WTC11 (cell line): ENCODE data around the gene PDE5A. TPM values are rescaled to one million over a fixed set of nuclear protein-coding genes. Genes with fewer than 3 reads are reported as not detected.

Source experiments
- ATAC-seq: fragments of 200-7000 bp; cut with Tn5 transposase; 2 replicates; pipeline ENCODE4 v1.10.0; 2021; ENCODE audit warnings: mild to moderate bottlenecking, moderate library complexity
- CTCF ChIA-PET: fragments of 300-600 bp; sonication (Branson Sonifier 250); formaldehyde crosslinking; loops from one replicate; lab custom pipeline; 2021; ENCODE audit warnings: antibody characterized with exemption; lab: Charles Lee
- POLR2A ChIA-PET: fragments of 350-600 bp; sonication (Branson Sonifier 250); formaldehyde crosslinking; loops from one replicate; lab custom pipeline; 2021; ENCODE audit warnings: antibody characterized with exemption; lab: Charles Lee
- DNase-seq: peaks from one replicate; pipeline ENCODE4 v3.0.0; 2021; ENCODE audit warnings: low spot score
- H3K27ac Mint-ChIP-seq: 2 replicates; pipeline ENCODE4 v1.8.0; 2021; ENCODE audit warnings: mixed read lengths
- H3K27me3 Mint-ChIP-seq: 2 replicates; pipeline ENCODE4 v1.8.0; 2021; ENCODE audit warnings: low read depth, mild to moderate bottlenecking, moderate library complexity, mixed read lengths
- H3K36me3 Mint-ChIP-seq: 2 replicates; pipeline ENCODE4 v1.8.0; 2021; ENCODE audit warnings: mixed read lengths
- H3K4me1 Mint-ChIP-seq: 2 replicates; pipeline ENCODE4 v1.8.0; 2022; ENCODE audit warnings: mixed read lengths
- H3K4me3 Mint-ChIP-seq: 2 replicates; pipeline ENCODE4 v1.8.0; 2021; ENCODE audit warnings: mild to moderate bottlenecking, moderate library complexity, mixed read lengths
- H3K9me3 Mint-ChIP-seq: 2 replicates; pipeline ENCODE4 v1.8.0; 2021; ENCODE audit warnings: mixed read lengths
- AR ChIP-seq: fragments of 250-450 bp; sonication (Bioruptor Pico); IDR thresholded peaks from 2 replicates; pipeline ENCODE4 v1.9.0; 2021; ENCODE audit warnings: mild to moderate bottlenecking
- ATF3 ChIP-seq: sonication (generic); formaldehyde crosslinking; conservative IDR thresholded peaks from 2 replicates; pipeline ENCODE4 v1.8.1; 2022; ENCODE audit warnings: mild to moderate bottlenecking, missing genetic modification reagents
- E2F1 ChIP-seq: sonication (generic); formaldehyde crosslinking; IDR thresholded peaks from 2 replicates; pipeline ENCODE4 v1.8.0; 2022; ENCODE audit warnings: mild to moderate bottlenecking, missing genetic modification reagents
- FOXK1 ChIP-seq: sonication (generic); formaldehyde crosslinking; IDR thresholded peaks from 2 replicates; pipeline ENCODE4 v1.8.0; 2022; ENCODE audit warnings: mild to moderate bottlenecking, moderate library complexity, missing genetic modification reagents
- GRHL2 ChIP-seq: fragments of 250-450 bp; sonication (Bioruptor Pico); IDR thresholded peaks from 2 replicates; pipeline ENCODE4 v1.8.0; 2022; ENCODE audit warnings: mild to moderate bottlenecking, moderate library complexity; ENCODE audit not compliant: insufficient replicate concordance, severe bottlenecking
- GTF2I ChIP-seq: fragments of 250-450 bp; sonication (Bioruptor Pico); conservative IDR thresholded peaks from 2 replicates; pipeline ENCODE4 v1.4.0; 2021; ENCODE audit warnings: mild to moderate bottlenecking
- IRF1 ChIP-seq: sonication (generic); formaldehyde crosslinking; IDR thresholded peaks from 2 replicates; pipeline ENCODE4 v1.8.0; 2023; ENCODE audit warnings: missing genetic modification reagents
- MAX ChIP-seq: sonication (generic); formaldehyde crosslinking; IDR thresholded peaks from 2 replicates; pipeline ENCODE4 v1.8.0; 2022; ENCODE audit warnings: mild to moderate bottlenecking, missing genetic modification reagents
- RELA ChIP-seq: sonication (generic); formaldehyde crosslinking; IDR thresholded peaks from 2 replicates; pipeline ENCODE4 v1.8.1; 2022; ENCODE audit warnings: missing genetic modification reagents, mild to moderate bottlenecking, borderline replicate concordance
- USF2 ChIP-seq: sonication (generic); formaldehyde crosslinking; IDR thresholded peaks from 2 replicates; pipeline ENCODE4 v1.8.1; 2023; ENCODE audit warnings: mild to moderate bottlenecking, missing genetic modification reagents, moderate library complexity
- ZBTB21 ChIP-seq: sonication (generic); formaldehyde crosslinking; IDR thresholded peaks from 2 replicates; pipeline ENCODE4 v1.8.1; 2023; ENCODE audit warnings: mild to moderate bottlenecking, missing genetic modification reagents, borderline replicate concordance
- ZNF317 ChIP-seq: sonication (generic); formaldehyde crosslinking; IDR thresholded peaks from 2 replicates; pipeline ENCODE4 v1.8.1; 2023; ENCODE audit warnings: low read depth, mild to moderate bottlenecking, moderate library complexity, missing genetic modification reagents, borderline replicate concordance
- ZNF671 ChIP-seq: fragments of 250-450 bp; sonication (Bioruptor Pico); IDR thresholded peaks from 2 replicates; pipeline ENCODE4 v1.8.0; 2021; ENCODE audit warnings: mild to moderate bottlenecking
- total RNA-seq: library from RNA; stranded (reverse); gene quantifications from 3 replicates; pipeline ENCODE4 v1.2.3, GENCODE V29; 2021

The PDE5A gene
- total RNA-seq, 1 experiment from 2014 or later, result 25.6 TPM

GRCh38 chr4:119529788-119530187 is 98.8 kb downstream of the PDE5A start (continued):
- TF ChIP-seq E2F1 (no peak), ZNF317 (CRISPR knock-in tag) (no peak), IRF1 (CRISPR knock-in tag) (no peak)

GRCh38 chr4:119526786-119527550 is 101.6 kb downstream of the PDE5A start:
- ChIA-PET CTCF (no interaction called here), POLR2A (no interaction called here)
- Mint-ChIP-seq H3K9me3 (no peaks in the 10 kb centered on the region), H3K27me3 (no peaks in the 10 kb centered on the region), H3K4me3 (no peak overlapping the region), H3K4me1 (peaks cover 32% of the 10 kb centered on the region), H3K27ac (no peak overlapping the region), H3K36me3 (peaks cover 14% of the 10 kb centered on the region)
- TF ChIP-seq ZNF671 (no peak), ATF3 (CRISPR knock-in tag) (no peak), FOXK1 (CRISPR knock-in tag) (no peak), RELA (CRISPR knock-in tag) (no peak), ZBTB21 (no peak), GTF2I (CRISPR knock-in tag) (no peak), USF2 (CRISPR knock-in tag) (no peak), GRHL2 (CRISPR knock-in tag) (no peak), MAX (CRISPR knock-in tag) (no peak), E2F1 (no peak), AR (CRISPR knock-in tag) (no peak), IRF1 (CRISPR knock-in tag) (no peak)
- DNase-seq, result no peak
- ATAC-seq, result no peak
